Measurements from ENCODE around the gene KCND2.
"Not testable (repeated sequence)": the region's sequence is repeated elsewhere in the genome, so short reads cannot be mapped to it uniquely, and the experiment has no call there.

KCND2 gene

GRCh38 chr7:120775755-120776154, 502.8 kb downstream of the KCND2 start:
- DNase-seq: no peak

- not testable (repeated sequence) for DNase-seq
These were observed 506.1 kb downstream of the KCND2 start for GRCh38 chr7:120779078-120779477.

GRCh38 chr7:120780451-120780850, 507.5 kb downstream of the KCND2 start:
- not testable (repeated sequence) for DNase-seq

GRCh38 chr7:120780938-120781337, 508.0 kb downstream of the KCND2 start:
- DNase-seq: no peak

- not testable (repeated sequence) for DNase-seq
These were observed 508.9 kb downstream of the KCND2 start for GRCh38 chr7:120781924-120782323.

GRCh38 chr7:120783273-120783672, 510.3 kb downstream of the KCND2 start:
- DNase-seq: no peak

GRCh38 chr7:120783721-120784120, 510.7 kb downstream of the KCND2 start:
- no peak for DNase-seq

- DNase-seq: no peak
These were observed 512.1 kb downstream of the KCND2 start for GRCh38 chr7:120785095-120785494.

- DNase-seq: peak; percentile 71
These were observed 519.3 kb downstream of the KCND2 start for GRCh38 chr7:120792091-120792860.

- no peak for DNase-seq
These were observed 519.8 kb downstream of the KCND2 start for GRCh38 chr7:120792861-120793130.

GRCh38 chr7:120793213-120793936, 520.4 kb downstream of the KCND2 start:
- DNase-seq: no peak

GRCh38 chr7:120794106-120794729, 521.2 kb downstream of the KCND2 start:
- DNase-seq: no peak

GRCh38 chr7:120797026-120797645, 524.2 kb downstream of the KCND2 start:
- no peak for DNase-seq

GRCh38 chr7:120799147-120799546, 526.2 kb downstream of the KCND2 start:
- DNase-seq: no peak
